ENCODE results near the gene MRC1. TPM values are rescaled to one million over a fixed set of nuclear protein-coding genes. Genes with fewer than 3 reads are reported as not detected.

MRC1 gene
- total and polyA plus RNA-seq, 2 of the 8 experiments (the other 6 are each of a cell fraction or from before 2014, with no cell fraction given) = 0.03 to 0.06 TPM

DNA sequence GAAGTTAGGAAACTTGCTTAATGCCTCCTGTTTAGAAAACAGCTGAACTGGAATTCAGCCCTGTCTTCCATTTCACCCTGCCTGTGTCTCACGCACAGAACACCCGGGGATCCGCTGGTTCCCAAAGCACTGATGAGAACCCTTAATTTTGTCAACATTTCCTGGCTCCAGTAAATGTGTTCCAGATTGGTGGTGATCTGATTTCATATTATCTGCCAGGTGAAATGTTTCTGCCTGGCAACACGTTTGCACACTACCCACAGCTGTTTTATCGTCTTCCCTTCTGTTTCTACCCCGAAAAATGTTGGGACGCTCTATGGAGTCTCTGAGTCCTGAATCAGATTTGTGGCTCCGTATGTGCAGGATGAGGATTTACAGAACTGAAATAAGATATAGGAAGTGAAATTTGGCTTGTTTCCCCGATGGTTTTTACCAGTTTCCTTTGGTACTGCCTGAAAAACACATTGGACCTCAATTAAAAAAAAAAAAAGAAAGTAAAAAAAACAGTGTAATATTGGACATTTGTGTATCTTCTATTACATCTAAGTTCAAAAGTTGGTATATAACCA, 29.0 kb downstream of the MRC1 start:
- no peak overlapping the region for H2BK120ac ChIP-seq (replicated peaks; ENCODE audit: low read depth, low read length)
- no peak overlapping the region for H2AK5ac ChIP-seq (ENCODE audit: low read depth, low read length)
- no peak overlapping the region for H2BK20ac ChIP-seq (ENCODE audit: low read length)
- no peaks in the 10 kb centered on the region for H3K9me3 ChIP-seq (ENCODE audit: insufficient read depth in 2 of 2, low read depth in 1 of 2, low read length in 1 of 2)
- no peaks in the 10 kb centered on the region for H4K20me1 ChIP-seq (replicated peaks in 1 of 2; ENCODE audit: control insufficient read depth in 1 of 2, insufficient read depth in 2 of 2, low read length in 2 of 2)
- no peak overlapping the region for H3K27ac ChIP-seq (ENCODE audit: low read depth, low read length)
- no peak overlapping the region for H3K9ac ChIP-seq (replicated peaks in 1 of 4; ENCODE audit: extremely low read depth in 1 of 4, low read depth in 3 of 4, low read length in 3 of 4)
- ChIA-PET CTCF (ENCODE audit: partially characterized antibody) (interaction anchor here (0.8 to 1.8 kb wide), 7 partner anchors 9 to 395 kb away, joined by 3 to 12 read pairs (median 5); no protein-coding TSS in a partner anchor), POLR2A (ENCODE audit: partially characterized antibody) (no interaction called here)
- H2BK12ac ChIP-seq (ENCODE audit: low read depth, low read length) = no peak overlapping the region
- no peak overlapping the region for H4K5ac ChIP-seq (ENCODE audit: insufficient read length, low read depth, low read length)
- H3K23me2 ChIP-seq (ENCODE audit: low read depth, low read length) = no peaks in the 10 kb centered on the region
- no peak overlapping the region for H3K4me2 ChIP-seq (ENCODE audit: insufficient read depth in 1 of 2, low read depth in 2 of 2, low read length in 2 of 2)
- no peak overlapping the region for H3K23ac ChIP-seq (ENCODE audit: insufficient read length)
- no peak overlapping the region for H3K56ac ChIP-seq (replicated peaks; ENCODE audit: insufficient read length, low read depth, low read length)
- no peaks in the 10 kb centered on the region for H3K36me3 ChIP-seq (ENCODE audit: control insufficient read depth in 2 of 4, insufficient read depth in 4 of 4, low read length in 3 of 4)
- no peak overlapping the region for H3K4ac ChIP-seq (replicated peaks; ENCODE audit: insufficient read length, low read depth, low read length)
- no peaks in the 10 kb centered on the region for H3K79me1 ChIP-seq (ENCODE audit: low read depth, low read length)
- H2BK15ac ChIP-seq (ENCODE audit: low read length) = no peak overlapping the region
- H4K8ac ChIP-seq (ENCODE audit: extremely low read depth, insufficient read depth, low read length) = no peak overlapping the region
- FAIRE-seq (no peak), DNase-seq (ENCODE audit: low read depth in 1 of 2, low spot score in 2 of 2) (no peak)
- H3K27me3 ChIP-seq (replicated peaks in 1 of 4; ENCODE audit: control insufficient read depth in 3 of 4, extremely low read depth in 1 of 4, insufficient read depth in 3 of 4, low read length in 3 of 4) = no peaks in the 10 kb centered on the region
- H3K14ac ChIP-seq (ENCODE audit: insufficient read length) = no peak overlapping the region
- WGBS, 2 experiments (ENCODE audit: extremely low coverage in 1 of 2, insufficient coverage in 1 of 2, insufficient read length in 1 of 2, insufficient replicate concordance in 2 of 2, low coverage in 1 of 2, low lambda C conversion rate in 2 of 2, missing lambda C conversion rate in 1 of 2) = 94% methylated on average over 9 of the region's 9 CpGs; no CpG with 5 or more reads in 1 of the 2 experiments
- H2BK5ac ChIP-seq (ENCODE audit: low read depth, low read length) = no peak overlapping the region
- no peak overlapping the region for H2AFZ ChIP-seq (ENCODE audit: low read length)
- no peaks in the 10 kb centered on the region for H3K79me2 ChIP-seq (ENCODE audit: control insufficient read depth in 1 of 2, insufficient read depth in 2 of 2, low read length in 2 of 2)
- H3K18ac ChIP-seq (ENCODE audit: extremely low read depth, low read length) = no peak overlapping the region
- H3K4me3 ChIP-seq (ENCODE audit: extremely low read depth in 1 of 4, insufficient read depth in 2 of 4, low read depth in 3 of 4, low read length in 4 of 4) = no peak overlapping the region
- no peaks in the 10 kb centered on the region for H3K4me1 ChIP-seq (replicated peaks in 1 of 4; ENCODE audit: control insufficient read depth in 3 of 4, insufficient read depth in 4 of 4, low read length in 3 of 4)
- H4K91ac ChIP-seq (replicated peaks; ENCODE audit: insufficient read length, low read length) = no peak overlapping the region
- TF ChIP-seq KDM1A (IDR thresholded peaks at IDR 0.05; ENCODE audit: borderline replicate concordance, low read length) (no peak), HDAC2 (IDR thresholded peaks at IDR 0.05; ENCODE audit: borderline replicate concordance in 1 of 2, low read depth in 2 of 2, low read length in 2 of 2) (no peak), POU5F1 (IDR thresholded peaks at IDR 0.05; ENCODE audit: low read depth, low read length) (no peak), RAD21 (IDR thresholded peaks at IDR 0.05 in 1 of 2, conservative IDR thresholded peaks at IDR 0.05 in 1 of 2; ENCODE audit: low read depth in 2 of 2, low read length in 2 of 2) (no peak), CHD1 (IDR thresholded peaks at IDR 0.05; ENCODE audit: low read depth, low read length) (no peak), CBX8 (IDR thresholded peaks at IDR 0.05; ENCODE audit: borderline replicate concordance, low read depth, low read length) (no peak), CTBP2 (IDR thresholded peaks at IDR 0.05; ENCODE audit: borderline replicate concordance, insufficient read depth, insufficient read length, low read length) (no peak), MAFK (IDR thresholded peaks at IDR 0.05; ENCODE audit: low read depth, low read length) (no peak), SIRT6 (IDR thresholded peaks at IDR 0.05; ENCODE audit: low read length) (no peak), SP4 (IDR thresholded peaks at IDR 0.05; ENCODE audit: low read length) (no peak), SIN3A (conservative IDR thresholded peaks at IDR 0.05 in 1 of 2, IDR thresholded peaks at IDR 0.05 in 1 of 2; ENCODE audit: low read depth in 1 of 2, low read length in 2 of 2) (no peak)
- TF ChIP-seq, protein P1, sequence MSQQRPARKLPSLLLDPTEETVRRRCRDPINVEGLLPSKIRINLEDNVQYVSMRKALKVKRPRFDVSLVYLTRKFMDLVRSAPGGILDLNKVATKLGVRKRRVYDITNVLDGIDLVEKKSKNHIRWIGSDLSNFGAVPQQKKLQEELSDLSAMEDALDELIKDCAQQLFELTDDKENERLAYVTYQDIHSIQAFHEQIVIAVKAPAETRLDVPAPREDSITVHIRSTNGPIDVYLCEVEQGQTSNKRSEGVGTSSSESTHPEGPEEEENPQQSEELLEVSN (IDR thresholded peaks at IDR 0.05) = no peak
